Omental fat pad (tissue), 4 donors: ENCODE measurements around the gene RETNLB. TPM values are rescaled to one million over a fixed set of nuclear protein-coding genes. Genes with fewer than 3 reads are reported as not detected.

Source experiments
- ATAC-seq: fragments of 150-250 bp; one replicate; pipeline ENCODE4 v1.9.1; 2016; ENCODE audit warnings: mild to moderate bottlenecking, moderate library complexity; ENCODE audit not compliant: low FRiP score
- DNase-seq: peaks from one replicate; pipeline ENCODE4 v3.0.0-alpha.2; 2019; ENCODE audit warnings: low spot score
- total RNA-seq, 4 donors: library from RNA; depleted of rRNA; stranded (reverse); fragments of >200 nt; gene quantifications; one replicate each; pipeline ENCODE4 v1.1.0, GENCODE V29; 2016
- TF ChIP-seq, protein P1 (sequence below), 3 donors: fragments of 450-650 bp; IDR thresholded peaks; one replicate each; pipeline ENCODE4 v1.5.1; 2016 to 2017; ENCODE audit warnings: antibody characterized with exemption in 3 of 3, mild to moderate bottlenecking in 3 of 3, moderate library complexity in 2 of 3

The RETNLB gene
- total RNA-seq, 4 donors from 2014 or later = not detected

DNA sequence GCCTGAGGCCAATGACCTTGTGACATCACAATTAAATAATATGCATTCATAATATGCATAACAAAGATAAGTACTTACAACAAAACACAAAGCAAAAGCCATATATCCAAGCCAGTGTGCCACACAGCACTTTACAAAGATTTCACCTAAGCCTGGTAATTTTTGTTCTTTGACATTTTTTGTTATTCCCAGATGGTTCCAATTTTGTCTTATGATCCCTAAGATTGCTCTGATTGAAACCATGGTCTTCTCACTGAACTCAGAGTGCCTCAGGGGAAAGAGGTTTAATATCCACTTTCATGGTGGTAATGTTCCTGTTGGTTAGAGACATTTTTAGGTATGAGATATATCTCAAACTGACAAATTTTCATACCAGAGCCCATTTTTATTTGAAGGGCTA is 29.1 kb downstream of the RETNLB start:
- no peak for DNase-seq
- no peak for ATAC-seq
- TF ChIP-seq, protein P1, sequence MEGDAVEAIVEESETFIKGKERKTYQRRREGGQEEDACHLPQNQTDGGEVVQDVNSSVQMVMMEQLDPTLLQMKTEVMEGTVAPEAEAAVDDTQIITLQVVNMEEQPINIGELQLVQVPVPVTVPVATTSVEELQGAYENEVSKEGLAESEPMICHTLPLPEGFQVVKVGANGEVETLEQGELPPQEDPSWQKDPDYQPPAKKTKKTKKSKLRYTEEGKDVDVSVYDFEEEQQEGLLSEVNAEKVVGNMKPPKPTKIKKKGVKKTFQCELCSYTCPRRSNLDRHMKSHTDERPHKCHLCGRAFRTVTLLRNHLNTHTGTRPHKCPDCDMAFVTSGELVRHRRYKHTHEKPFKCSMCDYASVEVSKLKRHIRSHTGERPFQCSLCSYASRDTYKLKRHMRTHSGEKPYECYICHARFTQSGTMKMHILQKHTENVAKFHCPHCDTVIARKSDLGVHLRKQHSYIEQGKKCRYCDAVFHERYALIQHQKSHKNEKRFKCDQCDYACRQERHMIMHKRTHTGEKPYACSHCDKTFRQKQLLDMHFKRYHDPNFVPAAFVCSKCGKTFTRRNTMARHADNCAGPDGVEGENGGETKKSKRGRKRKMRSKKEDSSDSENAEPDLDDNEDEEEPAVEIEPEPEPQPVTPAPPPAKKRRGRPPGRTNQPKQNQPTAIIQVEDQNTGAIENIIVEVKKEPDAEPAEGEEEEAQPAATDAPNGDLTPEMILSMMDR (IDR thresholded peaks at IDR 0.05) = no peak

DNA sequence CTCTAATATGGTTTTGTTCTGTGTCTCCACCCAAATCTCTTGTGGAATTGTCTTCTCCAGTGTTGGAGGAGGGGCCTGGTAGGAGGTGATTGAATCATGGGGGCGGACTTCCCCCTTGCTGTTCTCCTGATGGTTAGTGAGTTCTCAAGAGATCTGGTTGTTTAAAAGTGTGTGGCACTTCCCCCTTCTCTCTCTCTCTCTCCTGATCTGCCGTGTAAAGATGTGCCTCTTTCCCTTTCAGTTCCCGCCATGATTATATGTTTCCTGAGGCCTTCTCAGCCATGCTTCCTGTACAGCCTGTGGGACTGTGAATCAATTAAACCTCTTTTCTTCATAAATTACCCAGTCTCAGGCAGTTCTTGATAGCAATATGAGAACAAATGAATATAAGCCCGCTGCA is 33.1 kb downstream of the RETNLB start:
- DNase-seq (no peak), ATAC-seq (no peak)
- TF ChIP-seq, protein P1 (IDR thresholded peaks at IDR 0.05) = no peak

DNA sequence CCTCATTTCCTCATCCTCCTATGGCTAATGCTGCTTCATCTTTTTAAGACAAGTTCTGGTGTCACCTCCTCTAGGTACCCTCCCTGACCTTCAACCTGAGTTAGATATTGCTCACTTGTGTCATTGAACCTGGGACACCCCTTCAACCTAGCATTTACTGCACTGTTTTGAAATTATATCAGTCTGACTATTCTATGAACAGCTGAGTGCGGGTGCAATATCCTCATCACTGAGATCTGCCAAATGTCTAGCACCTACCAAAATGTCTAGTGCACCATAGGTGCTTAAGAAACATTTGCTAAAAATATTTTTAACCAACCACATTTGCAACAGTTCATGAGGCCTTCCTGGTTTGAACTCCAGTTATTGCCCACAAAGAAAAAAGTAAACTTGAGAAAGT is 34.5 kb downstream of the RETNLB start:
- DNase-seq (no peak), ATAC-seq (no peak)
- TF ChIP-seq, protein P1 (IDR thresholded peaks at IDR 0.05) = no peak

DNA sequence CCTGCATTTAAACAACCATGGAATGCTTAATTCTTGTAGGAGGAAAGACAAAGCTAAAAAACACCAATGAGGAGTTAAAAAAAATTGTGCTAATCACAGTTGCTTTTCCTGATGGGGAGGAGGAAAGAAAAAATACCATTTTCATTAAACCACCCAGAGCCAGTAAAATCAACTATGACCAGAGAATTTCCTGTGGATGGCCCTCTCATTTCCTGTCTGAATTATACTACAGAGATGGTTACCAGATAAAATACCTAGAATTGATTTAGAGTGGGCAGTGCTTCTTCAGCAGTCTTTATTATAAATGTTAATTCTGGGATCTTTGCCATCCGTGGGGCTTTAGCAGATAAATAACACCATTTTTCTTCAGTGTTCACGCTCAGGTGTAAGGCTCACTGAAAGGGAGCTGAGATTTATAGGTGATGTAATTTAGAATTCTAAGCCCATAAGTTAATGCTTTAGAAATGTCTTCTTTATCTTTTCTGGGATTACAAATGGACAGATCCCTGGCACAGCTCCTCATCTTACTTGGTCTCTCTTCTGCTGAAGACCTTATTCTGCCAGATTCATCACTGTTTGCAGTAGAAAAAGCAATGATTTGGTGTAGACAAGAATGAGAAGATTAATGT is 37.9 kb downstream of the RETNLB start:
- DNase-seq (no peak), ATAC-seq (no peak)
- TF ChIP-seq, protein P1 (IDR thresholded peaks at IDR 0.05) = no peak

DNA sequence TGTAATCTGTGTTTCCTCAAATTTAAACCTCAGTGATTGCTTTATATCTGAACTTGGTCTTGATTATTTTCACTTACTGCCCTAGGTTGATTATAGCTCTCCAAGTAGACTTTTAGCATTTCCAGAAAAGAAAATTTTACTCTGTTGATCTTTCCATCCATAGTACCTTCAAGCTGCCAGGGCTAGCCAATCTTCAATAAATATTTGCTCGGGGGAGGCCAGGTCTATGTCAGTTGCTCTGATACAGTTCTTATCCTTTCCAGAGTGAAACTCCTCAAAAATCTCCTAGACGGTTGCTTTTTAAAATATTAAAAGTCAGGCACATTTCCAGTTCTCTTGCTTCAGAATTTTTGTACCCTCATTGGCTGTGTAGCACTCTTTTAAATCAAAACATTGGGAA is 38.8 kb downstream of the RETNLB start:
- DNase-seq (no peak), ATAC-seq (no peak)
- TF ChIP-seq, protein P1 (IDR thresholded peaks at IDR 0.05) = no peak

DNA sequence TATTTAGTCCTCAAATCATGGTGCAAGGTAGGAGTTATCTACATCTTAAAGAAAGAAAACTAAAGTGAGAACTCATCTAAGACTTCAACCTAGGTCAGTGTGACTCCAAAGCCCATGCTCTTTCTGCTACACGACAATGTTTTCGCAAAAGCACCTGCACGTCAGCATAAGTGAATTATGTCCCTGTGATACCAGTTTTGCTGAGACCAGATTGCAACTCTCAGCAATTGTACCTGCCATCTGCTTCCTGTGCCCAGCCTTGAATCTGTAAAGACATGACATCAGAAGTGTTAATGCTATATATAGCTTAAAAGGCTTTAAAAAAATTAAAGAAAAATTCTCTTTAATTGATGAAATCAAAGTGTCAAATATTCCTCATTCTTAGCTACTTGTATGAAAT is 43.4 kb downstream of the RETNLB start:
- DNase-seq = no peak
- no peak for ATAC-seq
- TF ChIP-seq, protein P1 (IDR thresholded peaks at IDR 0.05) = no peak

DNA sequence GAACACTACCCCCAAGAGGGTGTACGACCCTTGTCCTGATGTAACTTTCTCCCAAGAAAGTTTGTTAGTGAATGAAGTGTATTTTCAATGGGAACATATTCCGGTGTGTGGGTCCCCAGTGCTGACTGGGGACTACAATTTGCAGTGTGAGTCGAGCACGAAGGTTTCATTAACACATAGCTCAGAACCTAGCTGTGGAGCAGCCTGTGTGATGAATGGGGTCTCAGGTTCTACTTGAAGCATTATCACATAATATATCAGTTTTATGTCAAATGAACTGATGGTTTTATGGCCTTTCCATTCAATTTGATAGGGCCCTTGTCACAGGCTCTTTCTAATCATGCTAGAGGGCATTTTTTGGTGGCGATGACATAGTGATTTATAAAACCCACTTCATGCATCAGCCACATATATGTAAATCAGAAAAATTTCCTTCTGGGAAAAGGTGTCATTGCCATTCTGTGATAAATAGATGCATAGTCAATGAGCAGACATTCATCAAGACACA is 44.1 kb downstream of the RETNLB start:
- no peak for DNase-seq
- no peak for ATAC-seq
- TF ChIP-seq, protein P1 (IDR thresholded peaks at IDR 0.05) = no peak
